SIG-M5 treated with dmso at 0.1 percent for 504 hours (cell line): ENCODE measurements around the gene HELZ2.
"Not testable (repeated sequence)": the region's sequence is repeated elsewhere in the genome, so short reads cannot be mapped to it uniquely, and the experiment has no call there.

Experiments
- DNase-seq: peaks from one replicate; lab custom pipeline; 2025; ENCODE audit not compliant: unreplicated experiment; lab: John Stamatoyannopoulos, UW

The HELZ2 gene

DNA sequence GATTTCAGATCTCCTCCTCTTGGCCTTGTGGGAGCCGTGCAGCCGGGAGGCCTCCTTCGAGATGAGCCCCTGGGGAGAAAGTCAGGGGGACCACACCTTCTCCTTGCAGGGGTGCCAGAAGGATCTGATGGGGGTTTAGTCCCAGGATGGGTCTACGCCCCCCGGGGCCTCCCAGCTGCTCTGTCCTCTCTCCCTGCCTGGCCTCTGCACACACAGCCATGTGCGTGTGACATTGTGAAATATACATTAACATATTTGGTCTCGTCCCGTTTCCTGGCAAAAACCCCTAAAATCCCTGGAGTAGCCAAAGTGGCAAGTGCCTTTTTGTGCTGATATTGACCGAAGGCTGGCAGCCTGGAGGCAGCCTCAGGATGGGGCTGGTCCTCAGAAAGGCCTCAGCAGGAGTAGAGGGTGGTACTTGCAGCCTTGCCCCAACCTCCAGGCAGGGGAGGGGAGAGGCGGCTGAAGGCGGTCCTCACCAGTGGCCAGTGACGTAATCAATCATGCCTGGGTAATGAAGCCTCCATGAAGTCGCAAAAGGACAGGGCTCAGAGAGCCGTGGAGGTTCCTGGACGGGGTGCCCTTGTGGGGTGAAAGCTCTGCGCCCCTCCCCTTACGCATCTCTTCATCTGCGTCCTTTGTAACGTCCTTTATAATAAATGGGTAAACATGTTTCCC lies 5.1 kb upstream of the HELZ2 start:
- DNase-seq, result no peak

DNA sequence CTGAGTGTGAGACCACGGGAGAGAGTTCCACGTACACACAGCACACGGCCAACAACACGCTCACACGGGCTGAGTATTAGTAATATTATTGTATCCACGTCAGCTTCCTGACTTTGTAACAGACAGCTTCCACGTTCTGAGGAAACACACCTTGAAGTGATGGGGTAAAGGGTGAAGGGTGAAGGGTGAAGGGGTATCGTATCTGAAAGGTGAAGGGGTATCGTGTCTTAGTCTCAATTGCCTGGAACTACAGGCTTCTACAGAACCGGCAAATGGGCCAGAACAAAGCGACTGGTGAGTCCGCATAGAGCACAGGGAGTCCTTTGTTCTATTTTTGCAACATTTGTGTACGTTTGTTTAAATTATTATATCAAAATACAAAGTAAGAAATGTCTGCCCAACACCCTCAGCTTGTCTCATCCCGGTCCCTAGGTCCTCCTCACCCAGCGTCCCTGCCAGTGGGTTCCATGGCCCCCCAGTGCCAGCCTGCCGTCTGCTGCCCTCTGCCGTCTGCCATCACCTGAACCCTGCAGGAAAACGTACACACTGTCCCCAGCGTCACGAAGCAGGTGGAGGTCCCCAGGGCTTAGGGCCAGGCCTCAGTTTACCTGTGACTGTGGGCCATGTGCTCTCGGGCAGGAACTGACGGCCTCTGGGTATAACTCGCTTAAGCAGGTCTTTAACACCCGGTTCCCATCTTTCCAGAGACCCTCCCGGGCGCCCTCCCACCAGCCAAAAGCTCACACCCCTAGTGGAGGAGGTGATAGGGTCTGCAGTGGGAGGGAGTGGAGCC lies 4.4 kb upstream of the HELZ2 start:
- no peak for DNase-seq

DNA sequence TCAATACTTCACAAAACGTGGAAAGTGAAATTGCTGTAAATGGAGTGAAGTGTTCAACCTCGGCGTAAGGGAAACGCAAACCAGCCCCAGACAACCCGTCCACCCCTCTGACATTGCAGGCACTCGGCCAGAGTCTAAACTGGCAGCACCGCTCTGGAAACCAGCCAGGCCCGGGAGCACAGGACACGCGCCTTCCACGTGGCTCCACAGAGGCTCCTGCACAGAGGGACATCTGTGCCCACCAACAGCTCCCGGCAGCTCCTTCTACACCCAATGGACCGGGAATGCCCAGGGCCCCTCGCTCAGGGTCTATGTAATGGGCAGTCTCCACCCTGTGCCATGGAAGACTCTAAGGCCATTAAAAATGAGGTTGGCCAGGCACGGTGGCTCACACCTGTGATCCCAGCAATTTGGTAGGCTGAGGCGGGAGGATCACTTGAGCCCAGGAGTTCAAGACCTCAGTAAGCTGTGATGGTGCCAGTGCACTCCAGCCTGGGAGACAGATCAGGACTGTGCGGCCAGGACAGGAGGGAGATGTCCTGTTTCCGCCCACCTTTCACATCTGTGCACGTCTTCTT lies 3.4 kb upstream of the HELZ2 start:
- no peak for DNase-seq

DNA sequence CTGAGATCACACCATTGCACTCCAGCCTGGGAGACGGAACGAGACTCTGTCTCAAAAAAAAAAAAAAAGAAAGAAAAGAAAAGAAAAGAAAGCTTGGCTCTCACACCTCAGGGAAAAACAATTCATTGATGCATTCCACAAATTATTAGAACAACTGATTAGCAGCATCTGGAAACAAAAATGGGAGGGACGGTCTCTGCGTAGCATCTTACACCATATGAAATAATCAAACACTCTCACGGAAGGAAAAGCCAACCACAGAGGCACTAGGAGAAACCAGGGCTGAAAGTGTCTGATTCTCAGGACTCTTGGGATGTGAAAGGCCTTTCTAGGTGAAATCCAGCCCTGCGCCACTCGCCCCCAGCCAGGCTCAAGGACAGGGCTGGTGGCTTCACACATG lies 2.3 kb upstream of the HELZ2 start:
- DNase-seq, result no peak

DNA sequence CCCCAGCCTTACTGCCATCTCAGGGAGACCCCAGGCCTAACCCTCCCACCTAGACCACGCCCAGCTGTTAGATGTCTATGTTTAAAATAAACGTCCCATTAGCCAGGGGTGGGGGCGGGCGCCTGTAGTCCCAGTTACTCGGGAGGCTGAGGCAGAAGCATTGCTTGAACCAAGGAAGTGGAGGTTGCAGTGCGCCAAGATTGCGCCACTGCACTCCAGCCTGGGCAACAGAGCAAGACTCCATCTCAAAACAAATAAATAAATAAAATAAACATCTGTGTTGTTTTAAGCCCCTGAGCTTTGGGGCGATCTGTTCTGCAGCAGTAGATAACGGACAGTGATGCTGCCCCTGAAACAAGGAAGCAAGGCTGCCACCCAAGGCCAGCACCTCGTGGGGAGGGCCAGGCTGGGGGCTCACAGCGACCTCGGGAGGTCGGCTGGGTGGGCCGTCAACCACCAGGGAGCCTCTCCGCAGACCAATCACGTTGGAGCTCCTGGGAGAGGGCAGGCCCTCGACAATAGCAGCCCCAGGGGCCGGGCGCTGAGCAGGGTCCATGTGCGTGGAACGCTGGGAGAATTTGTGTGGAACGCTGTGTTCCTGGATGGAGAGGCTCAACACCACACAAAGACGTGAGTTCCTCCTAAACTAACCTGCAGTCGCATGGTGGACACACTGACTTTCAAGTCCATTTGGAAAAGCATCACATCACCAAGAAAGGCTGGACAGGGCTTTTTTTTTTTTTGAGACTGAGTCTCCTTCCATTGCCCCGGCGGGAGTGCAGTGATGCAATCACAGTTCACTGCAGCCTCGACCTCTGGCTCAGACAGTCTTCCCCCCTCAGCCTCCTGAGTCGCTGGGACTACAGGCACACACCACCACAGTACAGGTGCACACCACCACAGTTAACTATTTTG lies 1.0 kb upstream of the HELZ2 start:
- no peak for DNase-seq

DNA sequence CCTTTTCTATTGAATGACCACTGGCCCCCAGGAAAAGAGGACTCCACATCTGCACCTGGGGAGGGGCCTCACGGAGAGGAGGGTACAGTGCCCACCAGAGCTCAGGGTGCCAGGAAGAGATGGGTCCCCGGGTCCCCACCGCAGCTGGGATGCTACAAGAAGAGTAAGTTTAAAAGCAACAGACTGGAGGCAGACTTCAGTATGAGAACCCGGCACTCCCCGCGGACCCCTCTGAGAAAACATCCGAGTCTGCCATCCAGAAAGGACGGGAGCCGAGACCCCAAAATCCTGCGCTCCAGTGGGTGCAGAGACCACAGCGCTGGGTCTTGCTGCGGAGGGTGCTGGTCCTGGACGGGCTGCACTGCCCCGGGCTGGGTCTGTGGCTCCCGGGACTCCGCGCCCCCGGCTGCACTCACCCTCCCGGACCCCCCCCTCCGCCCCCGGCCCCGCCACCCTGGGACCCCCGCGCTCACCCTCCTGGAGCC lies 350 bp downstream of the HELZ2 start:
- DNase-seq, result no peak

DNA sequence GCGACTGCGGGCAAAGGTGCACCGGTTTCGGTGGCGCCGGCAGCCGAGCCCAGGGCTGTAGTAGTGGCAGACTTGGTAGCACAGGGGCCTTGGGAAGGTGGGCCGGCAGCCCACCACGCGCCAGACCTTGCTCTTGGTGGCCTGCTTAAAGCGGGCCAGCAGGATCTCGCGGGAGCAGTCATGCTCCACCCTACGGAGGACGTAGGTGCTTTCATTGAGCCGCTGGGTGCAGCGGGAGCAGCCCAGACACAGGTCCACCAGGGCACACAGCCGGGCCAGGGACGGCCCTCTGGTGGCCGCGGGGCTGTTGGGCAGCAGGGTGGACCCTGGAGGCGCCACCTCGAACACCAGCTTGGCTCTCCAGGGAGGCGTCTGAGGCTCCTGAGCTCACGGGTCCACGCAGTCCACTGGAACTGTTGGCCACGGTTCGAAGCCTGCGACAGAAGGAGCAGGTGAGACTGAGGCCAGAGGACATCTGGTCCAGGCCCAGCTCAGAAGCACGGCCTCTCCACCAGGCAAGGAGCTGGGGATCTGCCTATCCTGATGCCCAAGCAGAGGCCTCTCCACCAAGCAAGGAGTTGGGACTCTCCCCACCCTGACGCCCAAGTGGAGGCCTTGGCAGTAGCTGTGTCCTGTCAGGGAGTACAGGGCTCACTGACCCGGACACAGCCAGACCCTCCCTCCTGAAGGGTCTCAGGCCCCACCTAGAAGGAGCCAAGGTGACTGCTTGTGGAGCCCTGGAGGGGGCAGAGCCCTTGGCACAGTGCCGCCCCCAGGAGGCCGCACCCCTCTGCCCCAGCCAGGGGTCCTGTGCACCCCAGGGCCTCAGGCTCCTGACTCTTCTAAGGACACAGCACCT lies 1.0 kb downstream of the HELZ2 start:
- DNase-seq, result no peak

DNA sequence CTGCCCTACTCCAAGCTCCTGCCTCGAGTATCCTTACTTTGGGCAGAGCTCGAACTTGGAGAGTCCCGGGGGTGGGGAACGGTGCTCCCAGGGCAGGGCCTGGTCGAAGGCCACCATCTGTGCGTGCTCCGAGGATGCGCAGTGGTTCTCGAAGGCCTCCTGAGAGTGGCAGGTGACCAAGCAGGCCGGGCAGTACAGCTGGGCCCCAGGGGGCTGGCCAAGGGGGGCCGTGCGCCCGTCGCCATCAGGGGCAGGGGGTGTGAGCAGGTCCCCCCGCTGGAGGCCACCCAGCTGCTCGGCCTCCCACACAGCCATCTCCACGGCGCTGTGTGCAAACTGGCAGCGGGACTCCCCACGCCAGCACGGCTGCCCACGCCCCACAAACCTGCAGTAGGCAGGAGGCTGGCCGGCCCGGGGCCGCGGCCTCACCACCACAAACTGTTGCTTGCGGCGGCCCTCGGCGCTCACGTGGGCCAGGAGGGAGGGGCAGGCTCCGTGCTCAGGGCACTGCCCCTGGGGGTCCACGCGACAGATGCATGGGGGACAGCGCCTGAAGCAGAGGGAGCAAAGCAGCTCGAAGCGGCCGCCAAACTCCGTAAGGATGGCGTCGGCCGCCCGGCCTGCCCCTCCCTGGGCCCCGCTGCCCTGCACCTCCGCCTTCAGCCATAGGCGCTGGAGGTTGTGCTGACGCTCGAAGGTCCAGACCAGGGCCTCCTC lies 1.8 kb downstream of the HELZ2 start:
- no peak for DNase-seq

DNA sequence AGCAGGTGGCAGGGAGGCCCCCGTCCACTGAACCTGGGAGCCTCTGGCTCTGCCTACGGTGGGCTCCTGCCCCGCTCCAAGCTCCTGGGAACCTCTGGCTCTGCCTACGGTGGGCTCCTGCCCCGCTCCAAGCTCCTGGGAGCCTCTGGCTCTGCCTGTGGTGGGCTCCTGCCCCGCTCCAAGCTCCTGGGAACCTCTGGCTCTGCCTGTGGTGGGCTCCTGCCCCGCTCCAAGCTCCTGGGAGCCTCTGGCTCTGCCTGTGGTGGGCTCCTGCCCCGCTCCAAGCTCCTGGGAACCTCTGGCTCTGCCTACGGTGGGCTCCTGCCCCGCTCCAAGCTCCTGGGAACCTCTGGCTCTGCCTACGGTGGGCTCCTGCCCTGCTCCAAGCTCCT lies 3.0 kb downstream of the HELZ2 start:
- DNase-seq, result not testable (repeated sequence)

DNA sequence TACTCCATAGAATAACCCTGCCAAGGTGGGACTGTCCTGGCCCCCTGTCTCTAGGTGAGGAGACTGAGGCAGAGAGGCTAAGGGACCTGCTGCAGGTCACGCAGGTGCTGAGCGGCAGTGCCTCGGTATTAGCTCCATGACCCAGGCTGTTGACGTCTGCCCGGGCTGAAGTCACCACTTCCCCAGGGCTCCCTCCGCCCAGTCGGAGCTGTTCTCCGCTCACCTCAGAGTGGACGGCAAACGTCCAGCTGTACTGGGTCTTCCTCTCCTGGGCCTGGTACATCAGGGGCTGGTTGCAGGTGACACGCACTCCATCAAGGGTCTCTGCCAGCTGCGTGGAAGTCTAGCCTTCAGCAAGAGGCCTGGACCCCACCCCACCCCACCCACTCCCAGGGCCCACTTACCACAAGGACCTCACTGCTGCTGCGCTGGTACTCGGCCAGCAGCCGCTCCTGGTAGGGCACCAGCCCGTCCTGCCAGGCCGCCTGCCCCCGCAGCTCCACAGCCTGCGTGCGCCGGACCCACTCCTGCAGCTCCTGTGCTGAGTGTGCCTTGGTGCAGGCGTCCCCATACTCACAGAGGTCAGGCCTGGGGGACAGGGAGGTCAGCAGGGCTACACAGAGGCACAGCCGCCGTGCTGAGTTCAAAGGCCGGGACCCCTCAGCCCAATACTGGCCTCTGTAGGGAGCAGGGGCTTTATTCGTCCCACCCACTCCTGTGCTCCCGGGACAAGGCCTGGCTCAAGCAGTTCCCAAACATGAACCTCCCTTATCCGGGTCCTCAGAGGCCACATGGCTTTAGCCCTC lies 3.6 kb downstream of the HELZ2 start:
- no peak for DNase-seq

DNA sequence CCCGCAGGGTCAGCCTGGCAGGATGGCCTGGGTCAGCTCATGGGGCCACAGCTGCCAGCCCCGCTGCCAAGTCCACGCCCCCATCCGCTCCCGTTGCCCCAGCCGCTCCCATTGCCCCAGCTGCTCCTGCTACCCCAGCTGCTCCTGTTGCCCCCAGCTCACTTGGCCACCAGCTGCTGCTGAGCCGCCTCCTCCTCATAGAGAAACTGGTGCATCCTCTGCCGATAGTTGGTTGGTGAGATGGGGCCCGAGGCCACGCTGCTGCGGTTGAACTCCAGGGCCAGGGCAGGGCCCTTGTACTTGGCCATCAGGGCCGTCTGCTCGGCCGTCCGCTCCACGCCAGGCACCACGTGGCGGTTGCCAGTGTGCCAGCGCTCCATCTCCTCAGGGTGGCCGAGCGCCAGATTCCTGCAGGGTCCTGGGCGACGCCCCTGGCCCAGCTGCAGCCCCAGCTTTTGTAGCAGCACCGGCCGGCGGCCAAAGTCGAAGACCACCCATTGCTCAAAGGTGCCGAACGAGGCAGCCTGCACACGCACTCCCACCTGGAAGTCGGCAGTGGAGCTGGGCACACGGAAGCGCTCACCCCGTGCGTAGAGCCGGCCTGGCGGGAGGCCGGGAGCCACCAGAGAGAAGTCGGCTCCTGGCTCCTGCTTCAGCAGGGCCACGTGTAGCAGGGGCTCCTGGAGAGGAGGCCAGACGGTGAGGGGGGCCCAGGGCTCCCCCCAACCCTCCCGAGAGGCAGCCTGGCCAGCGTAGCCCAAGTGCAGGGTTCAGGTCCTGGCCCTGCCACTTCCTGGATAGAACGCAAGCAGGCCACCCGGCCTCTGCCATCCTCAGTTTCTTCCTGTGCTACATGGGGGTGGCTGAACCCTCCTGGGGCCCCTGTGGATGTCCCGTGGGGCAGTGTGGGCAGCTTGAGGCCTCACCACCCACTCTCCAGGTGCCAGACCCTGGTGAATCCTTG lies 4.8 kb downstream of the HELZ2 start:
- no peak for DNase-seq

DNA sequence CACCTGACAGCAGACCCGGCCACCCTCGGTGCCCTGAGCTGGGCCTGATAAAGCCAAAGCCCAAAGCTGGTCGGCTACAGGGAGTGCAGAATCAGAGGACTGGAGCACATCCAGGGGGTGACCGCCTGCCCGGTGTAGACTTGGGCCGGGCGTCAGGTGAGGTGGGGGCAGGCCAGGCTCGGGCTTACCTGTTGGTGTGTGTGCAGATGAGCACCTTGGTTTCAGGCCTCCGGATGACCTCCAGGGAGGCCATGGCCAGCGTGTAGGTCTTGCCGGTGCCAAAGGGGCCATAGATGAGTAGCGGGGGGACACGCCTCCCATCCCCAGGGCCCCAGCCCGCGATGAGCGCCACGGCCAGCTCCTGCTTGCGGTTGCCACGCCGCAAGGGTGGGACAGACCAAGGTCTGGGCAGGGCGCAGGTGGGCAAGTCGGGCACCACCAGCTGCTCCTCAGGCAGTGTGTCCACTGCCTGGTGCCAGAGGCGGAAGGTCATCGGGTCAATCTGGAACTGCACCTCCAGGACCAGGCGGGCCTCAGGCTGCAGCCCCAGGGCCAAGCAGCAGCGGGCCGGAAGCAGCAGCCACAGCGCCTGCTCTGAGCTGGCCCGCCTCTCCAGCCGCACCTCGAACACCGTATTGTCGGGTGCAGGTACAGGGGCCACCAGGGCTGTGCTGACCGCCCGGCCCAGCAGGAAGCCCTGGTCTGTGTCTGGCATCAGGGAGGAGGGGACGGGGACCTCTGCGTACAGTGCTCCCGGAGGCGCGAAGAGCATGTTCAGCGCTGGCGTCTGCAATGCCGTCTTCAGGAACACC lies 5.7 kb downstream of the HELZ2 start:
- no peak for DNase-seq

DNA sequence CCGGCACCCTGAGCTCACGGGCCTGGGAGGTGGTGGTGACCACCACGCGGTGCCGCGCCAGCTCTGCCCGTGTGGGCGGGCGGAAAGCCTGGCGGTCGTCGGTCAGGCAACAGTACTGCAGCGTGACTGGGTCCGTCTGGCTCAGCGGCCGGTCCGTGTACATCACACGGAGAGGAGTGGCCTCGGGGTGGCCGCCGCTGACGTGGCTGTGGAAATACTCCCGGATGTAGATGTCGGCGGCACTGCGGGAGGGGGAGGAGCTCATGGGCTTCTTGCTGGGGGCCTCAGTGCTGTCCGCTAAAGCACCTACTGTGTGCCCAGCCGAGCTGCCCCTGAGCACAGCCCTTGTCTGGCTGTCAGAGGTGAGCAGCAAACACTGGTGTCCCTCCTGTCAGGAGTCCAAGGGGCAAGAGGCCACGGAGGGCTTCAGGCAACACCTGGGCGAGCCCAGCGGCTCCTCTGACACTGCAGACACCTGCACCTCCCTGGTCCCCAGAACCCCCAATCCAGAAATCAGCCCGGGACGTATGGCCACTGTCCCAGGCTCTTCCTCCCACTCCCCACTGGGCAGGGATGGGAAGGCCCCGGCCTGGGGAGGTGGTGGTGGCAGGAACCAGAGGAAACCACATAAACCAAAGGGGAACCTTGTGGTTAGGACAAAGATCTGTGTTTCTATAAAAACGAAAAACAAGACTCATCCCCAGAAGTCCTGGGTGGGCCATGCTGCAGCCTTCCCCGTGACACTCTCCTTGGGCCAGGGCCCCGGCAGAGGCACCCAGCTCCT lies 6.5 kb downstream of the HELZ2 start:
- peak; percentile 62 for DNase-seq

DNA sequence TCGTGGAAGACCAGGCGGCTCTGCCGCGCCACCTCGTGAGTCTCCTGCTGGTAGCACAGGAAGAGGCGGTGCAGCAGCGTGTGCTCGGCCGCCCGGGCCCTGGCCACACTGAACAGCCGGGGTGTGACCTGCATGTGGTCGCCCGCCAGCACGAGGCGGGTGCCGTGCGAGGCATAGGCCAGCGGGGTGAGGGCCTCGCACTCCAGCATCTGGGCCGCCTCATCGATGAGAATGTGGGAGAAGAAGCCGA lies 7.0 kb downstream of the HELZ2 start:
- no peak for DNase-seq

DNA sequence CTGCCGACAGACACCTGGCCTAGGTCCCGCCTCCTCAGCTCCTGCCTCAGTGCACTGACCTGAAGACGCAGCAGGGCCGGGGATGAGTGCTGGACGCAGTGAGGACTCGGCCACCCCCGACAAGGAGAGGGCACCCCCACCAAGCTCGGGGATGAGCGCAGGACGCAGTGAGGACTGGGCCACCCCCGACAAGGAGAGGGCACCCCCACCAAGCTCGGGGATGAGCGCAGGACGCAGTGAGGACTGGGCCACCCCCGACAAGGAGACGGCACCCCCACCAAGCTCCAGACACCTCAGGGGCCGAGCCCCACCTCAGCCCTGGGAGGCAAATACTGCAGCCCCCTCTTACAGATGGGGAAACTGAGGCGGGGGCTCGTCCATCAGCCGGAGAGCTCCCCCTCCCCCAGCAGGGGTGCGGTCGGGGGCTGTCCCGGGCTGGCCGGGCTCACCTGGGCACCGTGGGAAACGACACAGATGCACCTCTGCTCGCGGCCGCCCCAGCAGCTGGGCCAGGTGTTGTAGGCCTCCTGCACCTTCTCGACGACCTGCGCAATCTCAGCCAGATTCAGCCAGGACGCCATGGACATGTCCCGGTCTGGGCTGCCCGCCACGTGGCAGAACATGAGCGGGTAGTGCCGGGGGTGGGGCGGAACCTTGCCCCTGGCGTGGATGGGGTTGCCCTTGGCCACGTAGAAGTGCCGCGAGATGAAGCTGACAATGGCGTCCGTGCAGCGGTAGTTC lies 7.5 kb downstream of the HELZ2 start:
- DNase-seq, result no peak
